K562 (cell line): ENCODE measurements around the gene NUP62. TPM values are rescaled to one million over a fixed set of nuclear protein-coding genes. Genes with fewer than 3 reads are reported as not detected.
A peak's percentile ranks its signal among the peaks of the same experiment; 100 is the strongest.

Source experiments
- BDP1 ChIP-seq: IDR thresholded peaks from 3 replicates; pipeline ENCODE4 v1.6.1; 2011; ENCODE audit not compliant: insufficient read length, insufficient read depth
- BMI1 ChIP-seq: fragments of 150-350 bp; IDR thresholded peaks from 2 replicates; pipeline ENCODE4 v1.6.1; 2014; ENCODE audit warnings: low read length
- CBFA2T3 ChIP-seq: fragments of 450-650 bp; IDR thresholded peaks from 2 replicates; pipeline ENCODE4 v1.6.1; 2017
- HDAC3 ChIP-seq: fragments of 450-650 bp; IDR thresholded peaks from 2 replicates; pipeline ENCODE4 v1.6.1; 2018; ENCODE audit warnings: borderline replicate concordance, mild to moderate bottlenecking, moderate library complexity; ENCODE audit not compliant: partially characterized antibody
- KAT2B ChIP-seq: IDR thresholded peaks from one replicate; pipeline ENCODE4 v1.6.1; 2012; ENCODE audit warnings: low read depth, mild to moderate bottlenecking, control low read depth, inconsistent platforms, low read length, moderate library complexity
- LEF1 ChIP-seq: fragments of 450-650 bp; IDR thresholded peaks from 2 replicates; pipeline ENCODE4 v1.6.1; 2016; ENCODE audit warnings: mild to moderate bottlenecking
- MAFG ChIP-seq: fragments of 450-650 bp; conservative IDR thresholded peaks from 2 replicates; pipeline ENCODE4 v1.6.1; 2016; ENCODE audit warnings: missing genetic modification characterization, missing compliant biosample characterization
- MBD2 ChIP-seq: sonication (generic); IDR thresholded peaks from 2 replicates; pipeline ENCODE4 v1.6.1; 2016; ENCODE audit warnings: low read depth, borderline replicate concordance
- NR2C2 ChIP-seq, 2 experiments: fragments of 200-800 bp in 1 of 2; sonication (Bioruptor generic) in 1 of 2; sonication (generic) in 1 of 2; formaldehyde crosslinking in 1 of 2; IDR thresholded peaks; 2 replicates each; pipeline versions ENCODE4 v1.6.1 to v1.8.0; 2016 to 2022; ENCODE audit warnings: mild to moderate bottlenecking in 1 of 2, missing compliant biosample characterization in 1 of 2, missing genetic modification characterization in 1 of 2, missing genetic modification reagents in 1 of 2
- ZBTB1 ChIP-seq: sonication (generic); formaldehyde crosslinking; IDR thresholded peaks from 2 replicates; pipeline ENCODE4 v1.8.1; 2023; ENCODE audit warnings: missing genetic modification reagents, low read depth, mild to moderate bottlenecking, borderline replicate concordance
- ZNF584 ChIP-seq: fragments of 200-800 bp; sonication (Bioruptor generic); IDR thresholded peaks from 2 replicates; pipeline ENCODE4 v1.6.1; 2016; ENCODE audit warnings: low read depth, mild to moderate bottlenecking, missing genetic modification characterization, missing compliant biosample characterization
- polyA plus RNA-seq, 8 experiments: library from polyadenylated mRNA; depleted of rRNA in 4 of 8; stranded (reverse) in 5 of 8; unstranded in 3 of 8; fragments of >200 nt; fragmentation: Nextera tagmentation in 2 of 8; fragmentation: Illumina TruSeq in 1 of 8; extraction: Ambion mirVana in 2 of 8; extraction: Trizol in 1 of 8; gene quantifications; 2 replicates each; pipeline versions ENCODE4 v1.2.1 to v1.2.3, GENCODE V29; 2011 to 2014; ENCODE audit warnings: inconsistent platforms in 1 of 8, missing spikeins in 1 of 8
- total RNA-seq, 7 experiments: library from RNA; depleted of rRNA in 6 of 7; stranded (reverse); fragments of >200 nt in 6 of 7; fragmentation: Illumina TruSeq in 2 of 7; extraction: Trizol in 2 of 7; gene quantifications; 2 replicates each; pipeline versions ENCODE4 v1.2.1 to v1.2.3, GENCODE V29; 2011 to 2021; ENCODE audit warnings: low replicate concordance in 1 of 7
- TF ChIP-seq, protein P1 (sequence below), 2 experiments: fragments of 450-650 bp; IDR thresholded peaks; 2 replicates each; pipeline ENCODE4 v1.6.1; 2016
- TF ChIP-seq, protein P2 (sequence below), 2 experiments: fragments of 450-650 bp; formaldehyde crosslinking in 1 of 2; IDR thresholded peaks; 2 replicates each; pipeline versions ENCODE4 v1.4.0 to v1.6.1; 2014 to 2020; ENCODE audit warnings: mild to moderate bottlenecking in 2 of 2, borderline replicate concordance in 1 of 2, low read depth in 1 of 2
- TF ChIP-seq, protein P3 (sequence below): fragments of 450-650 bp; IDR thresholded peaks from 2 replicates; pipeline ENCODE4 v1.6.1; 2017; ENCODE audit warnings: mild to moderate bottlenecking, moderate library complexity

NUP62 gene
- total and polyA plus RNA-seq, 9 of the 15 experiments (the other 6 are each of a cell fraction or from before 2014, with no cell fraction given) = 16.9 to 109 (median 66.0) TPM

DNA sequence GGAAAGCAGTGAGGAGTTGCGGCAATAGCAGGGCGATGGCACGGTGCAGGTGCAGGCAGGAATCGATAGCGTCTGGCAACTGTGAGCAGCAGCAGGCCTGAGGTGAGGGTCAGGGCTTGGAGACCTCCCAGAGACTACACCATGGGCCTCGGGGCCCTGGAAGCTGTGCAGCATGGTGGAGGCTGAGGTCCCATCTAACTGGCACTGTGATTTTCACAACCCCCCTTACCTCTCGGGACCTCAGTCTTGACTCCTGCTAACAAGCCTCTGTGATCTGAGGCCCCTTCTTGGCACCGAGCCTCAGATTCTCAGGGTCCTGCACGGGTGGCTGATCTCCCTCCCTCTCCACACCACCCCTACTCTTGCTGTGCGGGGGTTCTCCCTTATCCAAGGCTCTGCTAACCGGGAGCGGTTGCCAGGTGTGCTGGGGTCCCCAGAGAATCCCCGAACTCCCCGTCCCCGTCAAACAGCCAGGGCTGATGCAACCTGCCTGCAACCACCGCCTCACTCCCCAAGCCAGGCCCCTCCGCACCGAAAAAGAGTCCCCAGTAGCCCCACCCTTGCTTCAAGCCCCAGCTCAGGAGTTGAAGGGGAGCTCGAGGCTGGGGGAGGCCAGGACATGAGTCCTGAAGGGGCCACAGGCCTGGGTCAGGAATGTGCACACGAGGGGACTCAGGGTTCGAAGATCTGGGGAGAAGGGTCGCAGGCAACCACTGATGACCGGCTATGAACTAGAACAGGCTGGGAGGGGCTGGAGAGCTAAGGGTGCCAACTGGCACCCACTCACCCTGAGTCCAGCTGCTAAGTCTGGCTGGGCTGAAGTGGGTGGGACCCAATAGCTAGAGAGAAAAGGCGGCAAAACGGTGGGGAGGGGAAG lies 5.1 kb downstream of the NUP62 start (continued):
- TF ChIP-seq NR2C2 (CRISPR knock-in tag; IDR thresholded peaks at IDR 0.05) = no peak
- TF ChIP-seq NR2C2 (tag; IDR thresholded peaks at IDR 0.05) = peak; percentile 64
- TF ChIP-seq MAFG = no peak
- TF ChIP-seq ZNF584 = peak; percentile 90
- no peak for TF ChIP-seq ZBTB1 (CRISPR knock-in tag)
- TF ChIP-seq CBFA2T3 = no peak
- TF ChIP-seq, protein P1, sequence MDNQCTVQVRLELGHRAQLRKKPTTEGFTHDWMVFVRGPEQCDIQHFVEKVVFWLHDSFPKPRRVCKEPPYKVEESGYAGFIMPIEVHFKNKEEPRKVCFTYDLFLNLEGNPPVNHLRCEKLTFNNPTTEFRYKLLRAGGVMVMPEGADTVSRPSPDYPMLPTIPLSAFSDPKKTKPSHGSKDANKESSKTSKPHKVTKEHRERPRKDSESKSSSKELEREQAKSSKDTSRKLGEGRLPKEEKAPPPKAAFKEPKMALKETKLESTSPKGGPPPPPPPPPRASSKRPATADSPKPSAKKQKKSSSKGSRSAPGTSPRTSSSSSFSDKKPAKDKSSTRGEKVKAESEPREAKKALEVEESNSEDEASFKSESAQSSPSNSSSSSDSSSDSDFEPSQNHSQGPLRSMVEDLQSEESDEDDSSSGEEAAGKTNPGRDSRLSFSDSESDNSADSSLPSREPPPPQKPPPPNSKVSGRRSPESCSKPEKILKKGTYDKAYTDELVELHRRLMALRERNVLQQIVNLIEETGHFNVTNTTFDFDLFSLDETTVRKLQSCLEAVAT (IDR thresholded peaks at IDR 0.05) = no peak
- TF ChIP-seq HDAC3 = peak; percentile 34
- TF ChIP-seq, protein P2, sequence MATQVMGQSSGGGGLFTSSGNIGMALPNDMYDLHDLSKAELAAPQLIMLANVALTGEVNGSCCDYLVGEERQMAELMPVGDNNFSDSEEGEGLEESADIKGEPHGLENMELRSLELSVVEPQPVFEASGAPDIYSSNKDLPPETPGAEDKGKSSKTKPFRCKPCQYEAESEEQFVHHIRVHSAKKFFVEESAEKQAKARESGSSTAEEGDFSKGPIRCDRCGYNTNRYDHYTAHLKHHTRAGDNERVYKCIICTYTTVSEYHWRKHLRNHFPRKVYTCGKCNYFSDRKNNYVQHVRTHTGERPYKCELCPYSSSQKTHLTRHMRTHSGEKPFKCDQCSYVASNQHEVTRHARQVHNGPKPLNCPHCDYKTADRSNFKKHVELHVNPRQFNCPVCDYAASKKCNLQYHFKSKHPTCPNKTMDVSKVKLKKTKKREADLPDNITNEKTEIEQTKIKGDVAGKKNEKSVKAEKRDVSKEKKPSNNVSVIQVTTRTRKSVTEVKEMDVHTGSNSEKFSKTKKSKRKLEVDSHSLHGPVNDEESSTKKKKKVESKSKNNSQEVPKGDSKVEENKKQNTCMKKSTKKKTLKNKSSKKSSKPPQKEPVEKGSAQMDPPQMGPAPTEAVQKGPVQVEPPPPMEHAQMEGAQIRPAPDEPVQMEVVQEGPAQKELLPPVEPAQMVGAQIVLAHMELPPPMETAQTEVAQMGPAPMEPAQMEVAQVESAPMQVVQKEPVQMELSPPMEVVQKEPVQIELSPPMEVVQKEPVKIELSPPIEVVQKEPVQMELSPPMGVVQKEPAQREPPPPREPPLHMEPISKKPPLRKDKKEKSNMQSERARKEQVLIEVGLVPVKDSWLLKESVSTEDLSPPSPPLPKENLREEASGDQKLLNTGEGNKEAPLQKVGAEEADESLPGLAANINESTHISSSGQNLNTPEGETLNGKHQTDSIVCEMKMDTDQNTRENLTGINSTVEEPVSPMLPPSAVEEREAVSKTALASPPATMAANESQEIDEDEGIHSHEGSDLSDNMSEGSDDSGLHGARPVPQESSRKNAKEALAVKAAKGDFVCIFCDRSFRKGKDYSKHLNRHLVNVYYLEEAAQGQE (IDR thresholded peaks at IDR 0.05; ENCODE audit: borderline replicate concordance) = no peak
- TF ChIP-seq, protein P2 (CRISPR knock-in tag; IDR thresholded peaks at IDR 0.05; ENCODE audit: low read depth) = peak; percentile 56
- no peak for TF ChIP-seq BMI1
- no peak for TF ChIP-seq MBD2
- TF ChIP-seq, protein P3, sequence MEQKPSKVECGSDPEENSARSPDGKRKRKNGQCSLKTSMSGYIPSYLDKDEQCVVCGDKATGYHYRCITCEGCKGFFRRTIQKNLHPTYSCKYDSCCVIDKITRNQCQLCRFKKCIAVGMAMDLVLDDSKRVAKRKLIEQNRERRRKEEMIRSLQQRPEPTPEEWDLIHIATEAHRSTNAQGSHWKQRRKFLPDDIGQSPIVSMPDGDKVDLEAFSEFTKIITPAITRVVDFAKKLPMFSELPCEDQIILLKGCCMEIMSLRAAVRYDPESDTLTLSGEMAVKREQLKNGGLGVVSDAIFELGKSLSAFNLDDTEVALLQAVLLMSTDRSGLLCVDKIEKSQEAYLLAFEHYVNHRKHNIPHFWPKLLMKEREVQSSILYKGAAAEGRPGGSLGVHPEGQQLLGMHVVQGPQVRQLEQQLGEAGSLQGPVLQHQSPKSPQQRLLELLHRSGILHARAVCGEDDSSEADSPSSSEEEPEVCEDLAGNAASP = no peak
- TF ChIP-seq BDP1 = no peak
- TF ChIP-seq LEF1 = no peak; the same call in 1 of the 2 replicates
- TF ChIP-seq KAT2B = no peak
